Measurements from ENCODE around the gene ABCC11. TPM values are rescaled to one million over a fixed set of nuclear protein-coding genes. Genes with fewer than 3 reads are reported as not detected.

Gene ABCC11
- total RNA-seq, 1 experiment from 2014 or later = not detected

DNA sequence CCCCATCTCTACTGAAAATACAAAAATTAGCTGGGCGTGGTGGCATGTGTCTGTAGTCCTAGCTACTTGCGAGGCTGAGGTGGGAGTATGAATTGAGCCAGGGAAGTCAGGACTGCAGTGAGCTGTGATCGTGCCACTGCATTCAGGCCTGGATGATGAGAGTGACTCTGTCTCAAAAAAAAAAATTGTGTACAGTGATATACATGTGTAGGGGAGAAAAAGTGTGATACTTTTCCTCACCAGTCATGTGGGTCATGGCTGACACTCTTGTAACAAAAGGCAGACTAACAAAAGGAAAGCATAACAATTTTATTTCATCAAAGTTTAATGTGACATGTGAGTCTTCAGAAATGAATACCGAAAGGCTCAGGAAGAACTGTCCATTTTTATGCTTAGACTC is 89.5 kb downstream of the ABCC11 start:
- no peak for DNase-seq
- H3K4me3 ChIP-seq = no peak overlapping the region
- no peaks in the 10 kb centered on the region for H3K36me3 ChIP-seq
- H3K27me3 ChIP-seq = no peaks in the 10 kb centered on the region
- no peaks in the 10 kb centered on the region for H3K9me3 ChIP-seq

DNA sequence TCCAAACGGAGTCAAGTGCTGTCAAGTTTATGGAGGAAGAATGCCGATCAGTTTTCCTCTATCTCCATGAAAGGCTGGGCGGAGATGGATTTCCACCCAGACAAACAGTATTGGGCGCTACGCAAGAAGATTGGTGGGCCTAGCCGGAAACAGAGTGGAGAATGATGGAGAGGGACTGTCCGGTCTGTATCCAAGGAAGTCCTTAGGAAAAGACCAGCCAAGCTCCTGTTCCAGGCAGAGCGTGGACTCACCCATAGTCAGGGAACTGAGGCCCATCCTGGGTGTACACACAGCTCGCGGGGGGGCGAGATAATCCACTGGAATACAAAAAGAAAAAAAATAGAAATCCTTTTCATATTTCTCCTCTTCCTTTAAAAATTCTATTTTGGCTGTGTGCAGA is 90.0 kb downstream of the ABCC11 start:
- Histone ChIP-seq H3K36me3 (no peaks in the 10 kb centered on the region), H3K9me3 (no peaks in the 10 kb centered on the region), H3K27me3 (no peaks in the 10 kb centered on the region), H3K4me3 (no peak overlapping the region)
- DNase-seq = no peak

DNA sequence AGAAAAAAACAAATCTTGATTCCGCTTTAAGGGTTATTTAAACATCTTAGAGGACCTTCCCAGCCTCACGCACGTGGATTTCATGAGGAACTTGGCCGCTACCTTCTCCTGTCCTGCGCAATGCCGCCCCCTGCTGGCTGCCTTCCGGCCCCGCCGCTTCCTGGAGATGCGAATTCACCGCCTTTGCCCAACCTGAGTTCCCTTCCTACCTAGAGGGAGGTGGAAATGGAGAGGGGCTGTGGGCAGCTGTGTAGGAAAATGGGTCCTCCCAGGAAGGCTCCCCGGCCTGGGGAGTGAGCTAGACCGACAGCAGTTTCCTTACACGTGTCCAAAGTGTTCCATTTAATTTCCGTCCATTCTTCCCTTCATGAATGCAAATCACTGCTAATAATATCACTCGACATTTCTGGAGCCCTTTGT is 90.5 kb downstream of the ABCC11 start:
- Histone ChIP-seq H3K36me3 (no peaks in the 10 kb centered on the region), H3K4me3 (no peak overlapping the region)
- DNase-seq = peak; percentile 63

DNA sequence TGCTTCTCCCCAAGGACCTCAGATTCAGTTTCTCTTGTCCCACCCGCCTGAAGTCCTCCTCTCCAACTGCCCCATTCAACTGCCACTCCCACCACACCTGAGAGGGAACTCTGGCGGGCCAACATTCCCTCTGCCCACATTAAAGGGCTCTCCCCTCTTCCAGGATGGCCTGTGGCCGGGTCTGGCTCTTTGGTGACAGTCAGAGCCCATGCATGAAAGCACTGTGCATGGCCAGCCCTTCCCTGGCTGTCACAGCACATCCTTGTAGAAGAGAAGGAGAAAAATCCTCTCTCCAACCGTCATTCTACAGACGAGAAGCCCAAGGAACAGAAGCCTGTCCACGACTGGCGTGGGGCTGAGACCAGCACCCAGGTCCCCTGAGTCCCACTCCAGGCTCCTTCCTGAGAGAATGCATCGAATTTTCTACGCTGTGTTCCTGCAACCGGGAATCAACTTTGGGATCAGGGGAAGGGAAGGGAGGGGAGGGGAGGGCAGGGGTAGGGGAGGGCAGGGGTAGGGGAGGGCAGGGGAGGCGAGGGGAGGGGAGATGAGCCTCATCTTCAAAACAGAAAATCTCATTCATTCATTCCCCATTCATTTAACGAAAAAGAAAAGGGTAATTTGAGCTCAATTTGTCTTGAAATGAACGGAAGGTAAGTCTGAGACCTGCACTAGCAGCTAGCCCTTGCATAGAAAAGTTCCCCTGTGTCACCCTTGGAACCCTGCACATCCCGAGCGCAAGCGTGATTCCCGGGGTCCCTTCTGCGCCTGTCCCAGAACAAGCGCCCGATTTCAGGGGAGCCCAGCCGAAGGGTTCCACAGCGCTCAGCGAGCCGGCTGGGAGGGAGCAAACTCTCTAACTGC is 91.2 kb downstream of the ABCC11 start, which contains the start of gene ABCC12:
Gene ABCC12, minus strand, starts transcription at position 68 of the 864 bp plus-strand sequence. CDS start 9,569 bp downstream, outside the sequence.
- DNase-seq = no peak

More for the DNA sequence above, 90.5 kb downstream of the ABCC11 start:
- Histone ChIP-seq H3K9me3 (no peaks in the 10 kb centered on the region), H3K27me3 (no peaks in the 10 kb centered on the region)

DNA sequence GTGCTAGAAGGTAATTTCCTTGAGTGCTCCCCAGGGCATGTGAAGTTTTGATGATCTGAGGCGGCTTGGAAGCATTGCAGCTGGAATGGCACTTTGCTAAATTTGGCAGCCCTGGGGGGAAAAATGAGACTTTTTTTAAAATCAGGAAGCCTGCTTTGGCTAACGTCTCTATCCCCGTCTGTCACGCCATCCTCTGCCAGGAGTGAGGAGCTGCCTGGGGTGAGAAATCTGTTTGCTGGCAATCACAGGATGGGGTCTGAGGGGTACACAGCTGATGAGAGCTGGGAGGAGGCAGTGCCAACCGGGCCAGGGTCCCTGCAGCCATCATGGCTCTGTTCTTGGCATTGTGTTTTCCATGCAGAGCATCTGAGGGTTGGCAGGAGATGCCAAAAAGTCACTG is 93.6 kb downstream of the ABCC11 start:
- no peaks in the 10 kb centered on the region for H3K36me3 ChIP-seq
- peak; percentile 60 for DNase-seq
- H3K27me3 ChIP-seq = no peaks in the 10 kb centered on the region
- no peaks in the 10 kb centered on the region for H3K9me3 ChIP-seq
- H3K4me3 ChIP-seq = no peak overlapping the region

More for the DNA sequence above, 91.2 kb downstream of the ABCC11 start, which contains the start of gene ABCC12:
- Histone ChIP-seq H3K27me3 (no peaks in the 10 kb centered on the region), H3K36me3 (no peaks in the 10 kb centered on the region), H3K9me3 (no peaks in the 10 kb centered on the region), H3K4me3 (no peak within 1 kb of the TSS)

DNA sequence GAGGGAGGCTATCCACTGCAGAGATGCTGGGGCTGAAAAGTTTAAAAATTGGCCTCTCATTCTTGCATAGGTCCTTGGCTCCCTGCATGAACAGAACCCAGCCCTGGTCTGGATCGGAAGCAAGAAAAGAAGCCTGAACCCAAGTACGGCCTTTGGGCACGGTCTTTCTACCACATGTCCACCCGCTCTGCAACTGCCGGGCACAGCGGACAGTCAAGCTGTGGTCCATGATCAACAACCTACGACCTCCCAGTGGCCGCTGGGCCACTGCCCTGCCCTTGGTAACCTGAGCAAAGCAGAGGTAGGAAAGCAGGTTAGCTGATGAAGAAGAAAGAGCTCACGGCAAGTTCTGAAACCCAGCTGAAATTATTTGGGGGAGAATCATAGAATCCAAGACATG is 95.1 kb downstream of the ABCC11 start:
- Histone ChIP-seq H3K4me3 (no peak overlapping the region), H3K9me3 (no peaks in the 10 kb centered on the region), H3K27me3 (no peaks in the 10 kb centered on the region), H3K36me3 (no peaks in the 10 kb centered on the region)
- no peak for DNase-seq

DNA sequence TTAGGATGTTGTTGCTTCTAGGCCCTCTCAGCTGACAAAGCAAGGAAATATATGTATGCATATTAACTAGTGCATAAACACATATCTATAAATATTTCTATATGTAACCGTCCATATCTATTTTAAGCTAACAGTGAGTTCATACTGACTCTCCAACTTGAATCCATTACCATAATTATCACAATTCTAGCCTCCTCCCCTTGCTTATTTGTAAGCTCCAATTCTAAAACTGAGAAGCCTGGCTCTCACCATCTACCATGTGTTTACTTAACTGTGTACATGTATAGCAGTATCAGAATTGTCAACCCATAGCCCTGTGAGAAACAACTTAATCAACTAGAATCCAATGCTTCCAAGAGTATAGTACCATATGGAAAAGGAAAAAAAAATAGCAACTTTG is 96.6 kb downstream of the ABCC11 start:
- Histone ChIP-seq H3K36me3 (no peaks in the 10 kb centered on the region), H3K9me3 (no peaks in the 10 kb centered on the region), H3K4me3 (no peak overlapping the region), H3K27me3 (no peaks in the 10 kb centered on the region)
- no peak for DNase-seq

DNA sequence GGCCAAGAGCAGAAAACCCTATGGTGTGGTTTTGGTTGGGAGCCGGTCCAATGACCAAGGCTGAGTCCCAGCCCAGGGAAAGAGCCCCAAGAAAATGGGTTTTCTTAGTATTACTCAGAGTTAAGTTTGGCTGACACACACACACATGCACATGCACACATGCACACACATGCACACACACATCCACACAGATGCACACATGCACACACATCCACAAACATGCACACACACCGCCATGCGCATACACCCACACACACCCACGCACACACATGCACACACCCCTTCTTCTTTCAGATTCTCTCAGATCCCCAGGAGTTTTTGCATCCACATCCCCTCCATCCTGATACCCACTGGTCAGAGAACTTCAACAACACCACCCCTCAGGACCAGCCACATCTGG is 100.6 kb downstream of the ABCC11 start:
- no peak for DNase-seq
- Histone ChIP-seq H3K27me3 (no peaks in the 10 kb centered on the region), H3K4me3 (no peak overlapping the region), H3K36me3 (no peaks in the 10 kb centered on the region), H3K9me3 (no peaks in the 10 kb centered on the region)

DNA sequence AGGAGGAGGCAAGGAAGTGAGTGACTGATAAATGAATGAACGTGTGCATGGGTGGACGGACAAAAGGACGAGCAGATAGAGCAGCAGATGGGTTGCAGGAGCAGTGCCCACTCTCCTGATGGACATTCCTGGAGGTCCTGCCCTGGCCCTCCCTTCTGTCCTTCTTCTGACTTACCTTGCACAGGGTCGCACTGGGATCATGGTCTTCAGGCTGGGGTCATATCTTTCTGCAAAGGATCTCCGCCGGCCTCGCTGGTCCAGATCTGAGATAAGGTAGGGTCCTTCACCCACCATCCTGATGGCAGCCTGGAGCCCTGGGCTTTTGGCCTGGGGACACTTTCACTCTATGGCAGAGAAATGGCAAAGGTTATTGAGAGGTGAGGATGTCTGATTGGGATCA is 101.2 kb downstream of the ABCC11 start:
- H3K36me3 ChIP-seq = no peaks in the 10 kb centered on the region
- no peaks in the 10 kb centered on the region for H3K9me3 ChIP-seq
- H3K27me3 ChIP-seq = no peaks in the 10 kb centered on the region
- no peak for DNase-seq
- H3K4me3 ChIP-seq = no peak overlapping the region

DNA sequence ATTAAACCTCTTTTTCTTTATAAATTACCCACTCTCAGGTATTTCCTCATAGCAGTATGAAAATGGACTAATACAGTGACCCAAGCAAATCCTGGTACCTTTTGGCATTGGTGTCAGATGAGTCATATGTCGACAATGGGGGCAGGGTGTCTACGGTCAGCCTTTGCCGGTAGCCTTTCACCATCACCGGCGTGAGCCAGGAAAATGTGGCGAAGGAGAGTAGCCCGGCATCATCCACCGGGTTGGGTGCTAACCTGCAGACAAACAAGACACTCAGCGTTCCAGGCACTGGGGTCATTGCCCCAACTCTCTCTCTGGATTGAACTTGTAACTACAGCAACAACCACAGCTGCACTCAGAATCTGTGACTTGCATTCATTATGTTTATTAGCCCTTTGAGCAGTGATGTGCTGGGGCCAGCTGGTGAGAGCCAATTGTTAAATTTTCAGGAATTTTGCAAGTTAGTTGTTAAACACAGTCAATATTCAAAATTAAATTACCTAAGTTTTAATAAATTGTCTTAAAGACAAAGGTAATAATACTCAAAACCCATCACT is 103.4 kb downstream of the ABCC11 start:
- DNase-seq = no peak
- Histone ChIP-seq H3K4me3 (no peak overlapping the region), H3K9me3 (no peaks in the 10 kb centered on the region), H3K27me3 (no peaks in the 10 kb centered on the region), H3K36me3 (no peaks in the 10 kb centered on the region)

DNA sequence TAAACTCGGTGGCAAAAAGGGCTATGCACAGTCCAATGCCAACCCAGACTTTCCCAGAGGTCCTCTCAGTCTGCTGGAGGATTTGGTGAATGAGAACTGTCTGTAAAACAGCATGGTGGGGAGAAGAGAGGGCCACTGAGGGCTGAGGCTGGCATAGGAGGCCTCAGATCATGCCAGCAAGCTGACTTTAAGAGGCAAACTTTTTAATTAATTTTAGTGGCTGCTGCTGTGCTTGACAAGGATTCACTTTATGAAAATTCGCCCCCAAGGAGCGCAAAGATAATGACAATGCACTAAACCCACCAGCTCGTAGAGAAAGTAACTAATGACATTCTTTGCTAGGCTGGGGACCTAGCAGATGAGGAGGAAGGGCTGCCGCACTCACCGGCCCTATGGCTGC is 106.5 kb downstream of the ABCC11 start:
- no peak overlapping the region for H3K4me3 ChIP-seq
- DNase-seq = no peak
- no peaks in the 10 kb centered on the region for H3K9me3 ChIP-seq
- no peaks in the 10 kb centered on the region for H3K36me3 ChIP-seq
- H3K27me3 ChIP-seq = no peaks in the 10 kb centered on the region

DNA sequence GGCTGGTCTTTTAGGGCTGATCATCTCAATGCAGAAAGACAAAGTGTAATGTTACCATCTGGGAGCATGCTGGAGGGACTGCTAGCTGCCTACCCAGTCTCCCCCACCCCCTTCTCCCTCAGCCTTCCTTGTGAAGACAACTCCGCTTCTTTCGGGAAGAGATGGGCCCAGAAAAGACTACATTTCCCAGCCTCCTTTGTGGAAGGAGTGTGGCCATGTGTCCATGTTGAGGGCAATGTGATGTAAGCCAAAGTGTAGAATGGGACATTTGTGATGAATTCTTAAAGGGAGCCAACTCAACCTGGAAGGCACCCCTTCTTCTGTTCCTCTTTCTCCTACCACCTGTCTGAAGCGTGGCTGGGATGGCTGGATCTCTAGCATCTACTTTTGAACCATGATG is 107.8 kb downstream of the ABCC11 start:
- Histone ChIP-seq H3K27me3 (no peaks in the 10 kb centered on the region), H3K36me3 (no peaks in the 10 kb centered on the region), H3K9me3 (no peaks in the 10 kb centered on the region), H3K4me3 (no peak overlapping the region)
- no peak for DNase-seq

DNA sequence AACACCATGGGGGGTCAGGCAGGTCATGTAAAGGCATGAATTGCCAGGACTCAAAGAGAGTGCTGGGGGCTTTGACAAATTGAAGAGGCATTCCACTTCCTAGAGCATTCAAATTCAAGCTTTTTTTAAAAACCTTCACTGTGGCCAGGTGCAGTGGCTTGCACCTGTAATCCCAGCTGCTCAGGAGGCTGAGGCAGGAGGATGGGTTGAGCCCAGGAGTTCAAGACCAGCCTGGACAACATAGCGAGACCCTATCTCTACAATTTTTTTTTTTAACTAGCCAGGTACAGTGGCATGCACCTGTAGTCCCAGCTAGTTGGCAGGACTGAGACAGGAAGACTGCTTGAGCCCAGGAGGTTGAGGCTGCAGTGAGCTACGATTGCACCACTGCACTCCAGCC is 108.8 kb downstream of the ABCC11 start:
- Histone ChIP-seq H3K4me3 (no peak overlapping the region), H3K36me3 (no peaks in the 10 kb centered on the region), H3K27me3 (no peaks in the 10 kb centered on the region), H3K9me3 (no peaks in the 10 kb centered on the region)
- DNase-seq = no peak

DNA sequence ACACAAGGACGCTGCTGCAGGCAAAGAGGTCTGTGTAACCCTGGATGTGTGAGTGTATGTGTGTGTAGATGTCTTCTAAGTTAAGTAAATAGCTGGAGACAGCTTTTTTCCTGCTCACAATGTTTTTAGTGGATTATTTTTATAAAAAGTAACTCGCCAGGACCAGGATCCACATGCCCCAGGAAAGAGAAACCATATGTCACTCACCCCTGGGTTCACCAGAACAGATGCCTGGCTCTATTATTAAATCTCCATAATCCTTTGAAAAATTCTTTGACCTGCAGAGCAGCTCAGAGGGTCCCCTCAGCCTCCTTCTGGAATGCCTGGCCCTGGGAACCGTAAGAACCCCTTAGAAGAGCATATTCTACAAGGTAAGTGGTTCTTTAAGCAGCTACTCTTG is 109.5 kb downstream of the ABCC11 start:
- no peaks in the 10 kb centered on the region for H3K27me3 ChIP-seq
- H3K9me3 ChIP-seq = no peaks in the 10 kb centered on the region
- no peak overlapping the region for H3K4me3 ChIP-seq
- no peak for DNase-seq
- H3K36me3 ChIP-seq = no peaks in the 10 kb centered on the region

DNA sequence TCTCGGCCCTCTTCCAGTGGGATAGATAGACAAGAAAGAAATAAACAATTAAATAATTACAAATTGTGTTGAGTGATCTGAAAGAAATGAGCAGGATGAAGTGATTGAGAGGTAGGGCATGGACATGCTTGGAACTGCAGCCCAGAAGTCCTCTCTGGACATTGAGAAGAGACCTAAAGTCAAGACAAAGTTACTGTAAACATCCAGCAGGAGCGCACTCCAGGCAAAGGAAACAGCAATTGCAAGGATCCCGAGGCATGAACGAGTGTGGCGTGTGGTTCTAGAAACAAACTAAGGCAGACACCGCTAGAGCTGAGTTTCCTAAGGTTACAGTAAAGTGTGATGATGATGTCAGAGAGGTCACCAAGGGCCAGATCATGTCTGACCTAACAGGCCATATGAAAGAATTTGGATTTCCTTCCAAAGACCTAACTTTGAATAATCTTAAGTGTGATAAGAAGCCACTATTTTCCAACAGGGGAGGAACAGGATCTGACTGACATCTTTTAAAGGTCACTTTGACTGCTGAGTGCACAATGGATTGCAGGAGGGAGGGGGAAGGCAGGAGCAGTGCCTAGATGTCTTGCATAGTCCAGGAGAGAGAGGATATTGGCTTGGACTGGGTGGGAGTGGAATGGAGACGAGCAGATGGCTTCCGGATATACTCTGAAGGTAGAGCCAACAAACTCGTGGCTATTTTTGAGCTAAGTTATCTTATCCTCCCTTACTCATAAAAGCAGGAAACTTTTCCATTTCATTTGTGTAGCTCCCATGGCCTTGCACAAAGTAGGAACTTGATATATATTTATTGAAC is 110.6 kb downstream of the ABCC11 start:
- H3K4me3 ChIP-seq = no peak overlapping the region
- no peaks in the 10 kb centered on the region for H3K27me3 ChIP-seq
- no peaks in the 10 kb centered on the region for H3K9me3 ChIP-seq
- no peaks in the 10 kb centered on the region for H3K36me3 ChIP-seq
- peak; percentile 23 for DNase-seq

DNA sequence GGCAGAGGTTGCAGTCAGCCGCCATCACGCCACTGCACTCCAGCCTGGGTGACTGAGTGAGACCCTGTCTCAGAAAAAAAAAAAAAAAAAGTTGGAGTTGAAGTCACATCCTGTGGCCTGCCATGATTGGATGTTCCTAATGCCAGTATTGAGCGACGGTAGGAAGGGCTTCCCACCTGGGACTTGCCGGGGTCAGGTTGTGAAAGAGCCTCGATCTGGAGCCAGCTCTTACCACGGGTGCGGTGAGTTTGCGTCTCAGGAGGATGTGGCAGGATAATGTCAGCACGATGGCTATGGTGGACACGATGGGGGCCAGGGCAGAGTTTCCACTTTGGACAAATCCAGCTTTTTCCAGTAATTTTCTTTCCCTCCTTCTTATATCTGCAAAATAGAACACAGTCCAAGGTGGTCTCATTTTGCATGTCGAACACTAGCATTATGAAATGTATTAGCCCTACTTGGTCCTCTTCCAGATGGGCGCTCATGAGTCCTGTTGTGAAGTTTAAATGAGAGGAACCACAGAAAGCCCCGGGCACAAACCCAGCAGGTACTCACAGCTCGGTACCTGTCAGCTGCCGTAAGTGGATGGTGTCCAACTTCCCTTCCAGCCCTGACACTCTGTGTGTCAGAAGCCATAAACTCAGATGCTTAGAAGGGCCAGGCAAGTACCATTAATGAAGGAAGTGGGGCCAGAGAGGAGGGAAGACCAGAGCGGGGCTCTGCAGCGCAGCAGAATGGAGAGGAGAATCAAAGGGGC is 113.7 kb downstream of the ABCC11 start:
- no peak overlapping the region for H3K4me3 ChIP-seq
- no peak for DNase-seq
- H3K9me3 ChIP-seq = no peaks in the 10 kb centered on the region
- H3K36me3 ChIP-seq = no peaks in the 10 kb centered on the region
- no peaks in the 10 kb centered on the region for H3K27me3 ChIP-seq

DNA sequence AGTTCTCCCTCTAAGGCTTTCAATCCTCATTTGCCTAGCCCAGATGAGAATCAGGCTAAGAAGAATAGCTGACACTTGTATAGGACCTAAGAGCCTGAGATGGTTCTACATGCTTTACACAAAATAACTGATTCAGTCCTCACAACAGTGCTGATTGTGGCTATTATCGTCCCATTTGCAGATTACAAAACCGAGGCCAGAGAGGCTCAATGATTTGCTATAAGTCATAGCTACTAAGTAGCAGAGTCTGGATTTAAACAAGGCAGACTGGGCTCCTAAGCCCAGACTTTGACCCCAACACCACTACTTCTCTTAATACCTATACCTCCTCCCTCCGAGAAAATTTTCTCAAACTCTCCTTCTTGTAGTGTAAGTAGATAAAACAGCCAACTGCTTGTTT is 114.6 kb downstream of the ABCC11 start:
- DNase-seq = no peak
- no peaks in the 10 kb centered on the region for H3K36me3 ChIP-seq
- no peaks in the 10 kb centered on the region for H3K9me3 ChIP-seq
- H3K4me3 ChIP-seq = no peak overlapping the region
- no peaks in the 10 kb centered on the region for H3K27me3 ChIP-seq
